Lower leg skin (tissue), 4 donors: ENCODE data around the gene TULP3. TPM values are rescaled to one million over a fixed set of nuclear protein-coding genes. Genes with fewer than 3 reads are reported as not detected.

Source experiments
- DNase-seq, 2 donors: peaks; one replicate each; pipeline ENCODE4 v3.0.0-alpha.2; 2019; ENCODE audit warnings: low spot score in 2 of 2
- H3K4me3 ChIP-seq: fragments of 200-600 bp; sonication (generic); 2 replicates; pipeline ENCODE4 v1.5.1; 2017; ENCODE audit warnings: mild to moderate bottlenecking, low read depth; ENCODE audit not compliant: poor library complexity, severe bottlenecking
- POLR2A ChIP-seq, 2 donors: fragments of 450-650 bp; IDR thresholded peaks; one replicate each; pipeline ENCODE4 v1.6.1; 2016 to 2017; ENCODE audit warnings: antibody characterized with exemption in 2 of 2, mild to moderate bottlenecking in 1 of 2, moderate library complexity in 1 of 2
- WGBS, 2 donors: methylation state at CpG; one replicate each; pipeline ENCODE4 v1.1.5; 2018; 5-methylcytosine and 5-hydroxymethylcytosine counted together
- intact Hi-C: fragments of 100-400 bp; cut with DNase I; formaldehyde crosslinking; loops from one replicate; pipeline ENCODE4 v1.15.0; 2023; ENCODE audit warnings: low total_unique reads
- total RNA-seq, 4 donors: library from RNA; depleted of rRNA; stranded (reverse); fragments of >200 nt; gene quantifications; one replicate each; pipeline ENCODE4 v1.1.0, GENCODE V29; 2016
- TF ChIP-seq, protein P1 (sequence below), 3 donors: fragments of 450-650 bp; IDR thresholded peaks; one replicate each; pipeline ENCODE4 v1.5.1; 2016; ENCODE audit warnings: antibody characterized with exemption in 3 of 3, mild to moderate bottlenecking in 3 of 3, moderate library complexity in 2 of 3

The TULP3 gene
- total RNA-seq, 4 donors from 2014 or later, result 22.8 to 37.3 (median 27.5) TPM

DNA sequence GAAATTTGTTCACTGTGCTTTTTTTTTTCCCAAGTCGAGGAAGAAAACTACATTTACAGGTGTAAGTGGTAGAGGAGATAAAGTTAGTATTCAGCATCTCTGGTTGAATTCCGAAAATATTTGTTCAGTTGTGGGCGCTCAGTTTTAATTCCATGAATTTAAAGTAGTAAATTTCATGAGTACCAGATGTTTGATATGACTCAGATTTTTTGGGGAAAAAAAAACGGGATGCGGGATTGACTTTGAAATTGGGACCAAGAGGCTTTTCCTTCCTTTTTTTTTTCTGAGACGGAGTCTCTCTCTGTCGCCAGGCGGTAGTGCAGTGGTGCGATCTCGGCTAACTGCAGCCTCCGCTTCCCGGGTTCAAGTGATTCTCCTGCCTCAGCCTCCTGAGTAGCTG is 1.6 kb downstream of the TULP3 start:
- no peak overlapping the region for H3K4me3 ChIP-seq
- intact Hi-C loops, result no loop called here

DNA sequence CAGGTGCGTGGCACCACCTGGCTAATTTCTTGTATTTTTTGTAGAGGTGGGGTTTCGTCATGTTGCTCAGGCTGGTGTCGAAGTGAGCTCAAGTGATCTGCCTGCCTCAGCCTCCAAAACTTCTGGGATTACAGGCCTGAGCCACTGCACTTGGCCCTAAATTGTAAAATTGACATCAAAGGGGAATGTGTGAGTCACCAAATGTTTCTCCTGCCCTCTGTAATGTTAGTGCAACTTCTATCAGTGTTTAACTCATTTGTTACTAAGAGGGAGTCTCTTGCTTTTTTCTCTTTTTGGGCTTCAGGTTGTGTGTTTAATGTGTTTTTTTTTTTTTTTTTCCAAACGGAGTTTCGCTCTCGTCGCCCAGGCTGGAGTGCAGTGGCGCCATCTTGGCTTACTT is 2.3 kb downstream of the TULP3 start:
- WGBS, 2 donors, result 61 to 72% methylated on average over 8 of the region's 8 CpGs
- intact Hi-C loops, result no loop called here
- TF ChIP-seq, protein P1, sequence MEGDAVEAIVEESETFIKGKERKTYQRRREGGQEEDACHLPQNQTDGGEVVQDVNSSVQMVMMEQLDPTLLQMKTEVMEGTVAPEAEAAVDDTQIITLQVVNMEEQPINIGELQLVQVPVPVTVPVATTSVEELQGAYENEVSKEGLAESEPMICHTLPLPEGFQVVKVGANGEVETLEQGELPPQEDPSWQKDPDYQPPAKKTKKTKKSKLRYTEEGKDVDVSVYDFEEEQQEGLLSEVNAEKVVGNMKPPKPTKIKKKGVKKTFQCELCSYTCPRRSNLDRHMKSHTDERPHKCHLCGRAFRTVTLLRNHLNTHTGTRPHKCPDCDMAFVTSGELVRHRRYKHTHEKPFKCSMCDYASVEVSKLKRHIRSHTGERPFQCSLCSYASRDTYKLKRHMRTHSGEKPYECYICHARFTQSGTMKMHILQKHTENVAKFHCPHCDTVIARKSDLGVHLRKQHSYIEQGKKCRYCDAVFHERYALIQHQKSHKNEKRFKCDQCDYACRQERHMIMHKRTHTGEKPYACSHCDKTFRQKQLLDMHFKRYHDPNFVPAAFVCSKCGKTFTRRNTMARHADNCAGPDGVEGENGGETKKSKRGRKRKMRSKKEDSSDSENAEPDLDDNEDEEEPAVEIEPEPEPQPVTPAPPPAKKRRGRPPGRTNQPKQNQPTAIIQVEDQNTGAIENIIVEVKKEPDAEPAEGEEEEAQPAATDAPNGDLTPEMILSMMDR (IDR thresholded peaks at IDR 0.05), result no peak
- peak; percentile 58 to 88 for DNase-seq
- H3K4me3 ChIP-seq, result no peak overlapping the region

More for the DNA sequence above, 1.6 kb downstream of the TULP3 start:
- 49 to 66% methylated on average over 12 of the region's 12 CpGs for WGBS, 2 donors
- no peak for DNase-seq
- no peak for TF ChIP-seq POLR2A (IDR thresholded peaks at IDR 0.05)
- TF ChIP-seq, protein P1 (IDR thresholded peaks at IDR 0.05), result no peak

DNA sequence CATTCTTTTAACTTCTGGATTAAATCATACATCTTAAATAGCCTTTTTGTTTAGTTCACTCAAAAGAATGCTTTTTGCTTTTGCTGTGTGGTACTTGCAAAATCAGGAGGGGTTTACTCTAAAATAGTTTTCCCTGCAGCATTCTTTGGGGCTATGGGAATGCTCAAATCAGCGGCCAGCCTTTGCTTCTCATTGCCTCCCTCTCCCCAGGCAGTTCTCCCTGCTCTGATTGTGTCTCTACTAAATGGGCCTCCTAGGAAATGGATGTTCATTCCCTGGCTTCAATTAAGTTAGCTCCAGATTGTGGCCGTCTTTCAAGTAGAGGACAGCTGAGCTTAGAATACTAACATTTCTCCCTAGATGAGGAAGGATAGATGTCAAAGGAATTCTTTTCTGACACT is 4.4 kb downstream of the TULP3 start:
- TF ChIP-seq, protein P1 (IDR thresholded peaks at IDR 0.05), result no peak
- TF ChIP-seq POLR2A (IDR thresholded peaks at IDR 0.05), result no peak
- 0 to 22% methylated on average over 2 of the region's 2 CpGs for WGBS, 2 donors

DNA sequence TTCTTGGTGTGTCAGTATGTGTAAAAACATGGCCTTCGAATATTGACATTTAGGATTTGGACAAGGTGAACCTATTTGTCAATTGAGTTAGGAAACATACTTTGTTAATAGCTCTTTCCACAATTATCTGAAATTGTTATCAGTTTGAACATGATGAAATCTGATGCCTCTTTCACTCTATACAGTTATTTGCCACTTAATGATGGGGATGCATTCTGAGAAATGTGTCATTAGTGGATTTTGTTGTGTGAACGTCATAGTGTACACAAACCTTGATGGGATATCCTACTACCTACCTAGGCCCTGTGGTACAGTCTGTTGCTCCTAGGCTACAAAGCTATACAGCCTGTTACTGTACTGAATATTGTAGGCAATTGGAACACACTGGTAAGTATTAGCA is 4.8 kb downstream of the TULP3 start:
- no peak for DNase-seq
- 46 to 58% methylated on average over 2 of the region's 2 CpGs for WGBS, 2 donors
- TF ChIP-seq, protein P1 (IDR thresholded peaks at IDR 0.05), result no peak
- TF ChIP-seq POLR2A (IDR thresholded peaks at IDR 0.05), result no peak
- intact Hi-C loops, result no loop called here
- H3K4me3 ChIP-seq, result no peak overlapping the region

More for the DNA sequence above, 4.4 kb downstream of the TULP3 start:
- intact Hi-C loops, result no loop called here
- no peak overlapping the region for H3K4me3 ChIP-seq
- DNase-seq, result no peak

DNA sequence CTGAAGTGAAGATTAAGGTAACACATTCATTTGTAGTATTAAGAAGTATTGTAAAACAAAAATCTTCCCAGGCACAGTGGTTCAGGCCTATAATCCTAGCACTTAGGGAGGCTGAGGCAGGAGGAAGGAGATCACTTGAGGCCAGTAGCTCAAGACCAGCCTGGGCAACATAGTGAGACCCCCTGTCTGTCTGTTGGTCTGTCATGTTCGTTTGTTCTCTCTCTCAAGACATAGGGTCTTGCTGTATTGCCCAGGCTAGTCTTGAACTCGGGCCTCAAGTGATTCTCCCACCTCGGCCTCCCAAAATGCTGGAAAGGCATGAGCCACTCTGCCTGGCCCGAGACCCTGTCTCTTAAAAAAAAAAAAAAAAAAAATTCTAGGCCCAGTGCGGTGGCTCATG is 6.7 kb downstream of the TULP3 start:
- no peak overlapping the region for H3K4me3 ChIP-seq
- intact Hi-C loops, result no loop called here
- peak in 1 of 2 donors; percentile 10 for DNase-seq
- TF ChIP-seq, protein P1 (IDR thresholded peaks at IDR 0.05), result no peak
- no peak for TF ChIP-seq POLR2A (IDR thresholded peaks at IDR 0.05)
- 95 to 100% methylated on average over 5 of the region's 5 CpGs for WGBS, 2 donors

DNA sequence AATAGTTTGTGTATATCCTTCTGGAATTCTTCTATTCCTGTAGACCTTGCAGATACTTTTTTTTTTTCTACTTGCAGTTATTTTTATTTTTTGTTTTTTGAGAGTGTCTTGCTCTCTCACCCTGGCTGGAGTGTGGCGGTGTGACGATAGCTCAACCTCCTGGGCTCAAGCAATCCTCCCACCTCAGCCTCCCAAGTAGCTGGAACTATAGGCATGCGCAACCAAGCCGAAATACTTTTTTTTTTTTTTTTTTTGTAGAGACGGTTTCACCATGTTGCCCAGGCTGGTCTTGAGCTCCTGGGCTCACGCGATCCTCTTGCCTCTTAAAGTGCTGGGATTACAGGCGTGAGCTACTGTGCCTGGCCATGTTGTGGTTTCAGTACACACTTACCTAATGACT is 10.0 kb downstream of the TULP3 start:
- intact Hi-C loops, result no loop called here
- no peak for DNase-seq
- TF ChIP-seq POLR2A (IDR thresholded peaks at IDR 0.05), result no peak
- TF ChIP-seq, protein P1 (IDR thresholded peaks at IDR 0.05), result no peak
- no peak overlapping the region for H3K4me3 ChIP-seq
- 83 to 92% methylated on average over 8 of the region's 8 CpGs for WGBS, 2 donors
